Colonic mucosa (tissue), 4 donors: Measurements from ENCODE around the gene BMI1. TPM values are rescaled to one million over a fixed set of nuclear protein-coding genes. Genes with fewer than 3 reads are reported as not detected.
A peak's percentile ranks its signal among the peaks of the same experiment; 100 is the strongest.

ENCODE experiments used
- DNase-seq: peaks from one replicate; pipeline ENCODE4 v3.0.0-alpha.2; 2020
- H3K27ac ChIP-seq: fragments of 200-600 bp; one replicate; pipeline ENCODE4 v1.8.0; 2021
- H3K27me3 ChIP-seq: fragments of 200-600 bp; one replicate; pipeline ENCODE4 v1.8.0; 2021
- H3K36me3 ChIP-seq: fragments of 200-600 bp; one replicate; pipeline ENCODE4 v1.8.0; 2021
- H3K4me1 ChIP-seq: fragments of 200-600 bp; one replicate; pipeline ENCODE4 v1.8.0; 2021; ENCODE audit warnings: mild to moderate bottlenecking
- H3K4me3 ChIP-seq: fragments of 200-600 bp; one replicate; pipeline ENCODE4 v1.8.0; 2021
- H3K9ac ChIP-seq, 2 donors: one replicate each; pipeline ENCODE4 v1.7.0; 2013; ENCODE audit warnings: control low read depth in 2 of 2, low read depth in 2 of 2, low read length in 2 of 2
- H3K9me3 ChIP-seq: fragments of 200-600 bp; one replicate; pipeline ENCODE4 v1.8.0; 2021
- CTCF ChIP-seq: fragments of 200-600 bp; IDR thresholded peaks from one replicate; pipeline ENCODE4 v1.8.0; 2022; ENCODE audit warnings: antibody characterized with exemption, mild to moderate bottlenecking
- intact Hi-C: fragments of 100-400 bp; cut with DNase I; formaldehyde crosslinking; loops from one replicate; pipeline ENCODE4 v1.14.1; 2022
- total RNA-seq, 2 donors: library from RNA; stranded (reverse); fragmentation: NEBNext Ultra II Directional in 1 of 2; extraction: Animal tissue kit (Norgen Biotek cat#: 25700) in 1 of 2; gene quantifications; one replicate each; pipeline ENCODE4 v1.2.1, GENCODE V29; 2021
- donor health status: healthy.
- donor health status: DM: no; HTN: no; CAD: no.
- donor health status: DM: no; HTN: no; CAD: no.

Gene BMI1
- total RNA-seq, 2 donors from 2014 or later, result 23.5 to 28.6 TPM

DNA sequence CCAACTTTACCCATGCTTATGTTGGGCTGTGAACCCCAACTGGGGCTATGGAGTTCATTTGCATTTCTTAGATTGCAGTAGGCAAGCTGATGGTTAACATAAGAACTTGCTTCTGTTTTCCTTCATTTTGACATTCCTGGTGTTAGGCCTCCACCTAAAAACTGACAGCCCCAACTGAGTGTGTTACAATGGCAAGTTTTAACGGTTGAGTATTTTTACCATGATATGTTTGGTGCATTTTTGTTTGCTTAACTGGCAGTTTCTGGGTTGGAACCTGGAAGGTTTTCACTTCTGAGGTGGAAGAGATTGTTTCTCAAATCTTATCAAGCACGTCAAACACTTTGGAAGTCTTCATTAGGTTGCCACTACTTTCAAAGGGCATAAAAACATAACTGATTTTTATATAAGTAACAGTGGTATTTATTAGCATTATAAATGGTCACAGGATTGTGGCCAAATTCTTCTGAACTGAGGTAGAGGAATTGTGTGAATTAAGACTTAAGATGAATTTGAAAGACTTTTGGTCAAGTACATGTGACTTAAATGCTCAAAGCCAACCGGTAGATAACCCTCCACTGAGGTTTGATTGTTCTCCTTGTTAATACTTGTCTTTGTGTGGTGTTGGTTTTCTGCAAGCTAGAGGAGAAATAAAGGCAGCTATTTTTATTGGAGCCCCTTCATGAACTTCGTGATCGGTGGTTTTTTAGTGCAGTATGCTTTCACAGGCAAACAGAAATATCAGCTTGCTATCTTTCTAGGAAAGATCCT is 2.8 kb downstream of the BMI1 start:
- Histone ChIP-seq H3K4me3 (no peak overlapping the region), H3K4me1 (no peaks in the 10 kb centered on the region), H3K9ac (no peak overlapping the region), H3K27ac (no peak overlapping the region), H3K27me3 (peaks cover 10% of the 10 kb centered on the region), H3K9me3 (no peaks in the 10 kb centered on the region), H3K36me3 (no peaks in the 10 kb centered on the region)
- TF ChIP-seq CTCF, result no peak
- no peak for DNase-seq
- intact Hi-C loops, result loop anchor here (10.0 kb wide), 1 partner anchor 799 kb away; the partner anchor contains the start of gene SKIDA1

- peak overlapping the region in 1 of 2 donors; percentile 80 for H3K9ac ChIP-seq
- intact Hi-C loops, result loop anchor here (10.0 kb wide), 1 partner anchor 800 kb away; the partner anchor contains the start of gene SKIDA1
- no peak overlapping the region for H3K27ac ChIP-seq
- H3K4me1 ChIP-seq, result no peaks in the 10 kb centered on the region
- H3K27me3 ChIP-seq, result peaks cover 10% of the 10 kb centered on the region
- H3K4me3 ChIP-seq, result no peak overlapping the region
- TF ChIP-seq CTCF, result no peak
- no peaks in the 10 kb centered on the region for H3K36me3 ChIP-seq
- H3K9me3 ChIP-seq, result no peaks in the 10 kb centered on the region
- DNase-seq, result no peak
Observed at GRCh38 chr10:22324413-22324812, 3.5 kb downstream of the BMI1 start.

GRCh38 chr10:22324893-22325271 is 4.0 kb downstream of the BMI1 start:
- Histone ChIP-seq H3K4me1 (no peaks in the 10 kb centered on the region), H3K27me3 (peaks cover 10% of the 10 kb centered on the region), H3K9me3 (no peaks in the 10 kb centered on the region), H3K36me3 (no peaks in the 10 kb centered on the region), H3K4me3 (peak overlapping the region; percentile 49), H3K9ac (peak overlapping the region in 1 of 2 donors; percentile 80), H3K27ac (peak overlapping the region; percentile 14)
- no peak for TF ChIP-seq CTCF
- DNase-seq, result no peak
- intact Hi-C loops, result loop anchor here (5.0 to 10.0 kb wide), 2 partner anchors 323 to 800 kb away; partner anchors contain the start of genes DNAJC1 and SKIDA1

DNA sequence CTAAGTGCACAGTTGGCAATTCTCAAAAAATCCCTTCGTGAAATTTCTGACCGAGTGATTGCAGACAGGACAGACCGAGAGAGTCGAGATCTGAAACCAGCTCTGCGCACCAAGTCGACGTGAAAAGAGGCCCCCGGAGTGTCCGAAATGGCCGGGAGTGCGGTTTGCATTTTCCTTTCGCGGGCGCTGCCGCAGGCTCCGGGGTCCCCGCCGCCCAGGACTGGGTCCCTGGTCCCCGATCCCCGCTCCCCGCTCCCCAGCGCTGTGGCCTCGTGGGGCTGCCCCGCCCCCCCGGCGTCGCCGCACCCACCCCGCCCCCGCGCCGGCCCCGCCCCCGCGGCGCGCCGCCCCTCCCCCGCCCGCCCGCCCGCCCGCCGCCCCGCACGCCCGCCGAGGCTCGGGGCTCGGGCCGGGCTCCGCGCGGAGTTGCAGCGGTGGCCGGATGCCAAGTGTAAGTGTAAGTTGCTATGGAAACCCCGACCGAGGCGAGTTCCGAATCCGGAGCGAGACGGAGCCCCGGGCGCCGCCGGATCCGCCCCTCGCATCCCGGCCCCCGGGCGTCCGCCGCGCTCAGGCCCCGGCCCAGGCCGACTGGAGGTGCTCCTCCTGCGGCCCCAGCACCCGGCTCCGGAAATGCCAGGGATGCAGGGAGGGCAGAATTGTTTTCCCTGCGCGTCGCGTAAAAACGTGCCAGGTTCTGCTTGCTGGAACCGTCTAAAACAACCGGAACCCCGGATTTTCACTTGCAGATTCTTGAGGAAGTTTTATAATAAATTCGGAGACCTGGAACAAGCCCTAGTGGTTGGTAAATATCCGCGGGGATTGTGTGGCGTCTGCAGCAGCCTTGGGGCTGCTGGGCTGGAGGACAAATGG is 4.6 kb downstream of the BMI1 start:
- peak; percentile 66 for DNase-seq
- H3K27me3 ChIP-seq, result peaks cover 10% of the 10 kb centered on the region
- H3K4me3 ChIP-seq, result peak overlapping the region; percentile 49
- intact Hi-C loops, result loop anchor here (5.0 to 10.0 kb wide), 2 partner anchors 323 to 801 kb away; partner anchors contain the start of genes DNAJC1 and SKIDA1
- no peaks in the 10 kb centered on the region for H3K36me3 ChIP-seq
- H3K9me3 ChIP-seq, result no peaks in the 10 kb centered on the region
- no peaks in the 10 kb centered on the region for H3K4me1 ChIP-seq
- peak overlapping the region; percentile 26 for H3K27ac ChIP-seq
- TF ChIP-seq CTCF, result no peak
- H3K9ac ChIP-seq, result peak overlapping the region; percentile 52 to 80

- peak overlapping the region; percentile 26 for H3K27ac ChIP-seq
- peak overlapping the region in 1 of 2 donors; percentile 75 for H3K9ac ChIP-seq
Observed at GRCh38 chr10:22326145-22326702, 5.3 kb downstream of the BMI1 start.

More at GRCh38 chr10:22326145-22326702, 5.3 kb downstream of the BMI1 start:
- Histone ChIP-seq H3K27me3 (peaks cover 10% of the 10 kb centered on the region), H3K4me1 (no peaks in the 10 kb centered on the region), H3K36me3 (no peaks in the 10 kb centered on the region), H3K4me3 (peak overlapping the region; percentile 49), H3K9me3 (no peaks in the 10 kb centered on the region)
- intact Hi-C loops, result loop anchor here (5.0 to 10.0 kb wide), 2 partner anchors 324 to 801 kb away; partner anchors contain the start of genes DNAJC1 and SKIDA1
- TF ChIP-seq CTCF, result no peak
- no peak for DNase-seq
